Dermis blood vessel endothelial cell (primary cell): Measurements from ENCODE around the gene SF3A1. TPM values are rescaled to one million over a fixed set of nuclear protein-coding genes. Genes with fewer than 3 reads are reported as not detected.

ENCODE experiments used
- DNase-seq: peaks from one replicate; pipeline ENCODE4 v3.0.0; 2010
- total RNA-seq: library from RNA; depleted of rRNA; stranded (reverse); fragments of >200 nt; gene quantifications from 2 replicates; pipeline ENCODE4 v1.2.3, GENCODE V29; 2014

SF3A1 gene
- total RNA-seq, 1 donor from 2014 or later = 17.5 TPM

GRCh38 chr22:30385942-30386341 lies 29.2 kb upstream of the SF3A1 start:
- no peak for DNase-seq

- DNase-seq = no peak
These were observed 26.4 kb upstream of the SF3A1 start for GRCh38 chr22:30383061-30383460.

- DNase-seq = no peak
These were observed 25.6 kb upstream of the SF3A1 start for GRCh38 chr22:30382340-30382739.

GRCh38 chr22:30381264-30381663 lies 24.6 kb upstream of the SF3A1 start:
- DNase-seq = no peak

- DNase-seq = no peak
These were observed 23.3 kb upstream of the SF3A1 start for GRCh38 chr22:30380011-30380410.

- no peak for DNase-seq
These were observed 18.7 kb upstream of the SF3A1 start for GRCh38 chr22:30375312-30375849.

GRCh38 chr22:30373331-30374325 lies 16.9 kb upstream of the SF3A1 start:
- DNase-seq = no peak

GRCh38 chr22:30372915-30373314 lies 16.2 kb upstream of the SF3A1 start:
- no peak for DNase-seq

GRCh38 chr22:30371981-30372380 lies 15.3 kb upstream of the SF3A1 start:
- DNase-seq = no peak

GRCh38 chr22:30371321-30371720 lies 14.6 kb upstream of the SF3A1 start:
- no peak for DNase-seq

GRCh38 chr22:30370641-30371230 lies 14.0 kb upstream of the SF3A1 start:
- no peak for DNase-seq

GRCh38 chr22:30368420-30368819 lies 11.7 kb upstream of the SF3A1 start:
- no peak for DNase-seq

- no peak for DNase-seq
These were observed 9.2 kb upstream of the SF3A1 start for GRCh38 chr22:30365891-30366290.

- no peak for DNase-seq
These were observed 6.1 kb upstream of the SF3A1 start for GRCh38 chr22:30362651-30363281.

- no peak for DNase-seq
These were observed 5.4 kb upstream of the SF3A1 start for GRCh38 chr22:30361916-30362650.

- no peak for DNase-seq
These were observed 1.8 kb upstream of the SF3A1 start for GRCh38 chr22:30358541-30358940.

GRCh38 chr22:30357650-30358215 lies 1.0 kb upstream of the SF3A1 start:
- DNase-seq = no peak

- DNase-seq = no peak
These were observed 509 bp upstream of the SF3A1 start for GRCh38 chr22:30357236-30357570.

GRCh38 chr22:30354644-30355043 lies 2.0 kb downstream of the SF3A1 start:
- DNase-seq = no peak

GRCh38 chr22:30351226-30351625 lies 5.5 kb downstream of the SF3A1 start:
- no peak for DNase-seq

GRCh38 chr22:30348809-30349208 lies 7.9 kb downstream of the SF3A1 start:
- no peak for DNase-seq

GRCh38 chr22:30348404-30348803 lies 8.3 kb downstream of the SF3A1 start:
- DNase-seq = no peak
